Activated CD4-positive, alpha-beta memory T cell treated with anti-CD3 and anti-CD28 coated beads for 36 hours (primary cell): ENCODE results near the gene LRRC47. TPM values are rescaled to one million over a fixed set of nuclear protein-coding genes. Genes with fewer than 3 reads are reported as not detected.

Experiments
- CTCF ChIA-PET: fragments of 350-600 bp; sonication (Branson Sonifier 250); formaldehyde crosslinking; loops from one replicate; lab custom pipeline; 2021; ENCODE audit warnings: antibody characterized with exemption, inconsistent platforms; lab: Charles Lee
- POLR2A ChIA-PET: fragments of 350-600 bp; sonication (Branson Sonifier 250); formaldehyde crosslinking; loops from one replicate; lab custom pipeline; 2021; ENCODE audit warnings: antibody characterized with exemption; lab: Charles Lee
- DNase-seq: peaks from one replicate; pipeline ENCODE4 v3.0.0-alpha.2; 2020
- H3K27ac Mint-ChIP-seq: one replicate; pipeline ENCODE4 v1.8.0; 2021; ENCODE audit warnings: mixed read lengths
- H3K27me3 Mint-ChIP-seq: one replicate; pipeline ENCODE4 v1.8.0; 2021; ENCODE audit warnings: mixed read lengths
- H3K36me3 Mint-ChIP-seq: one replicate; pipeline ENCODE4 v1.8.0; 2021; ENCODE audit warnings: mixed read lengths
- H3K4me1 Mint-ChIP-seq: one replicate; pipeline ENCODE4 v1.8.0; 2021; ENCODE audit warnings: low read depth, mixed read lengths
- H3K4me3 Mint-ChIP-seq: one replicate; pipeline ENCODE4 v1.8.0; 2021; ENCODE audit warnings: mild to moderate bottlenecking, mixed read lengths
- H3K9me3 Mint-ChIP-seq: one replicate; pipeline ENCODE4 v1.8.0; 2021; ENCODE audit warnings: mixed read lengths
- intact Hi-C: fragments of 100-400 bp; cut with micrococcal nuclease; formaldehyde crosslinking; loops from one replicate; pipeline ENCODE4 v1.15.1; 2023
- total RNA-seq, 2 experiments: library from RNA; stranded (reverse); gene quantifications; one replicate each; pipeline ENCODE4 v1.2.3, GENCODE V29; 2021

LRRC47 gene
- total RNA-seq, 2 experiments from 2014 or later, result 26.1 to 29.2 TPM

DNA sequence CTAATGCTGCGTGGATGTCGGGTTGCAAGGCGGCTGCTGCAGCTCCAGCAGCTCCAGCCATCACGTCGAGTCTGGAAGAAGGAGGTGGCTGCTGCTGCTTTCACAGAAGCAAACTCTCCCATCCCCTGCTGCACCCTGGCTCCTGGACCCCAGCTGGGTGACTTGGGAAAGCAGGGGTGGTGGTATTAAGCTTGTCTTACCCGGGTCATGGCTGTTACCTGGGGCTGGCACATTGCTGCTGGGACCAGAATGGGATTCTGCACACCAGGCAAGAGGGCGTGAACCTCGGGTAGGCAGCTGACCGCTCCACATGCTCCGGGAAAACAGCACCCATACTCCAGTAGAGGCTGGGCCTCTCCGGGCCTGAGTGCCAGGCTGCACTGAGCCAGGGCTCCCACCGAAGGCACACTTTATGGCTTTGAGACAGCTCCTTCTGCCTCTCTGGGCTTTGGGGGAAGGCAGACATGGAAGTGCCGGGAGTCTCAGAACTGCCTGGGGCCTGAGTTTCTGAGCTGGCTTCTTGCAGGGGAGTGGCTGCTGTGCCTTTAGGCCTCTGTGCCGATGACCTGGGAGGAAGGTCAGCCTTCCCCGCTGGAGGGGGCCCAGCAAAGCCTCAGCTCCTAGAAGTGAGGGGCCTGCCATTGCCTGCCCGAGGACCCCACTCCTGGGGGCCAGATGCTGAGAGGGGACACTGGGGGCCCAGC, 22.6 kb downstream of the LRRC47 start:
- CTCF ChIA-PET, result interaction anchor here (1.2 to 1.8 kb wide), 2 partner anchors 11 to 28 kb away, joined by 4 to 8 read pairs; no protein-coding TSS in a partner anchor
- Mint-ChIP-seq H3K36me3 (no peaks in the 10 kb centered on the region), H3K27me3 (no peaks in the 10 kb centered on the region), H3K4me3 (no peak overlapping the region), H3K27ac (no peak overlapping the region), H3K9me3 (no peaks in the 10 kb centered on the region), H3K4me1 (peaks cover 5% of the 10 kb centered on the region)
- intact Hi-C loops, result loop anchor here (2.0 kb wide), 2 partner anchors 23 to 127 kb away; partner anchors contain the start of genes C1orf174 and LRRC47
- POLR2A ChIA-PET, result no interaction called here
- DNase-seq, result no peak

DNA sequence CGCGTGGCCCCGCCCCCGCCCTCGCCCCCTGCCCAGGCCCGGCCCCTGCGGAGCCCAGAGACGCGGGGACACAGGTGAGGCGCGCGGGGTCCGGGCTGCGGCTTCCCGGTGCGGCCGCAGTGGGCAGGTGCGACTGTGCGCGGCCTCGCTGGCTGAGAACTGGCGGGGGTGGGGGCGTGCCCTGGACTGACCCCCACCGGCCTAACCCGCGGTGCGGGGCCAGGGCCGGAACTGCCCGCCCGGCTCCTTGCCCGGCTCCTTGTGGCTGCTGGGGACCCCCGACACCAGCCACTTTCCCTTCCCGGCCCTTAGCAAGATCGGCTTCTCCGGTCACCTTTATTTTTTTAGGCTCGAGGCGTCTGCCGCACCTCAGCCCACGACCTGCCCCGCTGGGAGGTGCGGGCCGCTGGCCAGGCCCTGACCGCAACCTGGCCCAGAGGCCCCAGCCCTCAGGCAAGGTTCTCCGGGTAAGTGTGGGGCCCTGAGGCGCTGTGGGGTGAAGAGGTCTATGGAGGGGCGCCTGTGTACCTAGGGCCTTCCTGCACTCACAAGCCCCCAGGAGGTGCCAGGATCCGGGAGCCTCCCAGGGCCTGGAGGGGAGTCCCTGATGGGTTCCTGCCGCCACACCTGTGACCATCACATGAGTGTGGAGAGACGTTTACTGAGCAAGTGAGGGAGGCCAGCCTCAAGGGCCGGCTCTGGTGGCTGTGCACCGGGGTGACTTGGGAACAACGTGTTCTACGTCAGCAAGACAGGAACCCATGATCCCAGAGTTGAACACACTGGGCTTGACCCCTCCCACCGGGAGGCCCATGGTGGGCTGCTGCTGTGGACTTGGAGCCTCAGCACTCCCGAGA, 23.4 kb downstream of the LRRC47 start, which contains the start of gene SMIM1:
Gene SMIM1, plus strand, starts transcription at position 35 of the 857 bp plus-strand sequence. CDS start 2,625 bp downstream, outside the sequence.
- intact Hi-C loops, result loop anchor here (2.0 kb wide), 2 partner anchors 24 to 128 kb away; partner anchors contain the start of genes C1orf174 and LRRC47
- Mint-ChIP-seq H3K27me3 (no peaks in the 10 kb centered on the region), H3K4me3 (peak within 1 kb of the TSS; percentile 57), H3K4me1 (peaks cover 5% of the 10 kb centered on the region), H3K27ac (no peak within 1 kb of the TSS), H3K36me3 (no peaks in the 10 kb centered on the region), H3K9me3 (no peaks in the 10 kb centered on the region)
- POLR2A ChIA-PET, result no interaction called here
- CTCF ChIA-PET, result interaction anchor here (1.2 to 1.8 kb wide), 2 partner anchors 12 to 29 kb away, joined by 4 to 8 read pairs; no protein-coding TSS in a partner anchor
- DNase-seq, result no peak

DNA sequence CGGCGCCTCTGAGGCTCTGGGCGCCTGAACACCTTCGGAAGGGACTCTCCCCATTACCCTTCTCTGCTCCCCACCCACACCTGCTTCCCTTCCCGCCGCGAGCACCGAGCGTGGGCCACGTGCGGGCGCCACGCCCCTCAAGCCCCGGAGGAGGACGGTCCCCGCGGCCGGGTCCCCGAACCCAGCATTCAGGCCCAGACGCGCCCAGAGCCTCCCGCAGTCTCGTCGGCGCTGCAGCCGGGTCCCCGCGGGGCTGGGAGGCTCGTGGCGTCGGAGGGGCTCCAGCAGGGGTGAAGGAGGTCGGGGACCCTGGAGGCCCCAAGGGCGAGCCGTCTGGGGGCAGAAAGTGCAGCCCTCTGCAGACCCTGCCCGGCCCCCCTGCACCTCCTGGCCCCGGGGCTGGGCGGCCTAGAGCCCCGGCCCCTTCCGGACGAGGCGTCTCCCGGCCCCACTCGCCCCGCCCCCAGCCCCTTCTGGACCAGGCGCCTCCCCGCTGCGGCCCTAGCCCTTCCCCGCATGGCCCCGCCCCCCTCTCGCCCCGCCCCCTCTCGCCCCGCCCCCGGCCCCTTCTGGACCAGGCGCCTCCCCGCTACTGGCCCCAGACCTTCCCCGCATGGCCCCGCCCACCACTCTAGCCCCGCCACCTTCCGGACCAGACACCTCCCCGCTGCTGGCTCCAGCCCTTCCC, 24.1 kb downstream of the LRRC47 start:
- DNase-seq, result peak; percentile 94
- Mint-ChIP-seq H3K27ac (no peak overlapping the region), H3K4me1 (peaks cover 5% of the 10 kb centered on the region), H3K9me3 (no peaks in the 10 kb centered on the region), H3K27me3 (peaks cover 4% of the 10 kb centered on the region), H3K36me3 (no peaks in the 10 kb centered on the region), H3K4me3 (peak overlapping the region; percentile 57)
- CTCF ChIA-PET, result interaction anchor here (0.9 to 1.1 kb wide), 2 partner anchors 28 to 48 kb away, joined by 3 read pairs; no protein-coding TSS in a partner anchor
- intact Hi-C loops, result loop anchor here (2.0 kb wide), 2 partner anchors 25 to 129 kb away; partner anchors contain the start of genes C1orf174 and LRRC47
- POLR2A ChIA-PET, result no interaction called here

DNA sequence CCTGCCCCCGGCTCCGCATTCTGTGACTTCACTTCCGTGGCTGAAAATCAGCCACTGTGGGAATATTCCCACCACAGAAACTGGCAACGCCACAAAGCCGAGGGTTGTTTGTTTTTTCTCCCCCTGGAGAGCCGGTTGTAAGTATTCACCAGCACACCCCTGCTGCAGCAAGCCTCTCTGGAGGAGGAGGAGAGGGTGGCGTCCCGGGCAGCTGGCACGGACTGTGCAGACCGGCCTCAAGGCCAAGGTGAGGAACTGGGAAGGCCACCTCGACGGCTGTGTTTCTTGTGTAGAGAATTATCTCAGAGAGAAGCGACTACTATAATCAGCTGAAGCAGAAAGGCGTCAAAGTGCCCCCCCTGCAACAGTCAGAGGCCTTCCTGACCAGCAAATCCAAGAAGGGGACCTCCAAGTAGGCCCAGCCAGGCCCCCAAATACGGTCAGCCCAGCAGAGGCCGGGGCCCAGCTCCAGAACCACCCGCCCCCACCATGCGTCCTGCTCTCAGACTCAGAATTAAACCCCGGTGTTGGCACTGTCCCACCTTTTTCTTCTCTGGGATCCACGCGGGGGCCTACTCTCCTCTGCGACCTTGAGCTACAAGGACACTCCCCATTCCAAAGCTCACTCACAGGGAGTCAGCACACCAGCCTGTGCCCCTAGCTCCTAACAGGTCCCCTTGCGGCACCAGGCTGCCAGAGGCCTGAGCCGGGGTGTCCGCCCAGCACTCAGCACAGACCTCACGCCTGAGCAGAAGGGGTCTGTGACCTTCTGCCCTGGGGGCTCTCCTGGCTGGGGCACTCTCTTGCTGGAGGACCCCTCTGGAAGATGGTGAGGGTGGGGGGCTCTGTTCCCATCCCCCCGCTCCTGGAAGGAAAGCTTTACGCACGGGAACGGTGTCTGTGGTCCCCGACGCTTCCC, 24.9 kb downstream of the LRRC47 start:
- Mint-ChIP-seq H3K27ac (no peak overlapping the region), H3K9me3 (no peaks in the 10 kb centered on the region), H3K4me1 (peaks cover 5% of the 10 kb centered on the region), H3K36me3 (no peaks in the 10 kb centered on the region), H3K4me3 (peak overlapping the region; percentile 57), H3K27me3 (peaks cover 4% of the 10 kb centered on the region)
- intact Hi-C loops, result loop anchor here (2.0 kb wide), 2 partner anchors 25 to 129 kb away; partner anchors contain the start of genes C1orf174 and LRRC47
- ChIA-PET CTCF (interaction anchor here (0.9 to 1.1 kb wide), 2 partner anchors 29 to 47 kb away, joined by 3 read pairs; no protein-coding TSS in a partner anchor), POLR2A (no interaction called here)
- DNase-seq, result no peak

DNA sequence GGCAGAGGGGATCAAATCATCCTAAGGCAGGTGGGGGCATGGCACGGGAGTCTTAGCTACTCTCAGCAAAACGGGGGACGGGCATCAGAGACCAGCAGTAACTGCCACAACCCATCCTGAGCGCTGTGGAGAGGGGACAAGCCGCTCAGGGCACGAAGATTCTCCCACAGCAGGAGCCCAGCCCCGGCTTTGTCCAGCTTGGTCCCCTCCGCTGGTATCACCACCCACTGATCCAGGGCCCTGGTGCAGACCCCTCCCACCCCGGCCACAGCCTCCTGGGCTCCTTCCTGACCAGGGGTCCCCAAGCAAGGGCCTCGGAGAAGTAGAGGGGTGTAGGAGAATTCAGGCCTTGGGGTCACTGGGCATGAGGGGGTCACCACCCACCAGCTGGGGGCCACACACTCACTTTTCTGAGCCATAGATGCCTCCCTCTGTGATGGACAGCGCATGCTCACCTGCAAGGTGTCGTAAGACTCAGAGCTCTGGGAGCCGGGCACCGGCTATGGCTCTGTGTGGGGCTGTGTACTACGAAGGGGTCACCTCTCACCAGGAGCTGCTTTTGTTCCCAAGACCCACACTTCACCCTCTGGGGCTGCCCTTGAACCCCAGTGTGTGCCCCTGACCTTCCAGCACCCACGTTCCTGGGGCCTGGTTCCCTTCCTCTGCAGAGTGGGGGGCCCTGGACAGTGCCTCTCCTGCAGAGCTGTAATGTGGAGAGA, 26.1 kb downstream of the LRRC47 start:
- H3K36me3 Mint-ChIP-seq, result no peaks in the 10 kb centered on the region
- CTCF ChIA-PET, result no interaction called here
- peaks cover 8% of the 10 kb centered on the region for H3K27me3 Mint-ChIP-seq
- no peak overlapping the region for H3K27ac Mint-ChIP-seq
- POLR2A ChIA-PET, result interaction anchor here (1.0 kb wide), 1 partner anchor 49 kb away, joined by 3 read pairs; no protein-coding TSS in a partner anchor
- no peaks in the 10 kb centered on the region for H3K9me3 Mint-ChIP-seq
- intact Hi-C loops, result no loop called here
- DNase-seq, result no peak
- H3K4me3 Mint-ChIP-seq, result no peak overlapping the region
- H3K4me1 Mint-ChIP-seq, result peaks cover 2% of the 10 kb centered on the region

DNA sequence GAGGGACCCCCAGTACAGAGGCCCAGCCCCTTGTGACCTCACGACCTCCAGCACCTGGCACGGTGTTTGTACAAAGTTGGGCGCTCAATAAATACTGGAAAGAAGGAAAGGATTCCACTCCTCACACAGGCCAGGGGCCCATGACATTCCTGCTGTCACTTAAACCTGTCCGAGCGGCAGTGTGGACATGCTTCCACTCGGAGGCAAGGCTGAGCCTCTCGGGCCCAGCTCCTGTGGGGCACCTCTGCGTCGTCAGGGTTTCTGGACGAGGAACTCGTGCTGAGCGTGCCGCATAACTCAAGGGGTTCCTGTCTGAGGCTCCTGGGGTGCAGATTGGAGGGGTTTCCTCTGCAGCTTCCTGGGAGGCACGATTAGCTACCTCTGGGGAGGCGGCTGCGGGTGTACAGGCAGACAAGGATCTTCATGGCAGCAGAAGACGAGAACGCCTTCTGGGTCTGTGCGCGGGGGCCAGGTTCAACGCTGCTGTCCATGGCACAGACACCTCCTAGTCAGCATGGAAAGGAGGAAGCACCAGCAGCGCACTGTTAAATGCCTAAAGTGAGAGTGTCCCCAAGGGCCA, 27.4 kb downstream of the LRRC47 start:
- no peak for DNase-seq
- CTCF ChIA-PET, result interaction anchor here (1.9 kb wide), 1 partner anchor 44 kb away, joined by 5 read pairs; no protein-coding TSS in a partner anchor
- Mint-ChIP-seq H3K27ac (no peak overlapping the region), H3K4me1 (peaks cover 2% of the 10 kb centered on the region), H3K4me3 (no peak overlapping the region), H3K36me3 (no peaks in the 10 kb centered on the region), H3K27me3 (peaks cover 8% of the 10 kb centered on the region), H3K9me3 (no peaks in the 10 kb centered on the region)
- POLR2A ChIA-PET, result no interaction called here
- intact Hi-C loops, result no loop called here

DNA sequence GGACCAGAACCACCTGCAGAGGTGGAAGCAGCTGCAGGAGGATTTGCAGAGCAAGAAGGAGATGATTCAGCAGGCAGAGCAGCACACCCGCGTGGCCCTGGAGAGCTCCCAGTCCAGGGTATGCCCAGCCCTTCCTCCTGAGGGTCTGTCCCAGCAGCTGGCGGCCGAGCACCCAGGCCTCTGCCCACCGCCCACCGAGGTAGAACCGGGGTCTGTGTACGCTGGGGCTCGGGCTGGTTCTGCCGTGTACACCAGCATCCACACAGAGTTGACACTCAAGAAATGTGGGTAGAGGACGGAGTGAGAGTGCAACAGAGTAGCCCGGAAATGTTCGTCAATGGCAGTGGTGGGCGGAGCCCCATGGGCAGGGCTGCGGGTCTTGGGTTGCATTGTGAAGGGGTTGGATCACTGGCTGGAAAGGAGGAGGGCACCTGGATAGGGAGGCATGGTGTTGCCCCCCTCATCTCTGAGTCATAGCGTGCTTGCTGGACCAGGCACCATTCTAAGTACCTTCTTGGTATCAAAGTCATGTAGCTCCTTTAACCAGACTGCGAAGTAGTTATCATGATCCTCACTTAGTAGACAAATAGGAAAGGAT, 28.9 kb downstream of the LRRC47 start:
- peaks cover 2% of the 10 kb centered on the region for H3K4me1 Mint-ChIP-seq
- ChIA-PET POLR2A (no interaction called here), CTCF (interaction anchor here (1.5 to 1.9 kb wide), 2 partner anchors 9 to 43 kb away, joined by 5 to 7 read pairs; no protein-coding TSS in a partner anchor)
- no peak overlapping the region for H3K4me3 Mint-ChIP-seq
- peaks cover 9% of the 10 kb centered on the region for H3K27me3 Mint-ChIP-seq
- intact Hi-C loops, result no loop called here
- no peak overlapping the region for H3K27ac Mint-ChIP-seq
- no peaks in the 10 kb centered on the region for H3K9me3 Mint-ChIP-seq
- no peak for DNase-seq
- H3K36me3 Mint-ChIP-seq, result no peaks in the 10 kb centered on the region

DNA sequence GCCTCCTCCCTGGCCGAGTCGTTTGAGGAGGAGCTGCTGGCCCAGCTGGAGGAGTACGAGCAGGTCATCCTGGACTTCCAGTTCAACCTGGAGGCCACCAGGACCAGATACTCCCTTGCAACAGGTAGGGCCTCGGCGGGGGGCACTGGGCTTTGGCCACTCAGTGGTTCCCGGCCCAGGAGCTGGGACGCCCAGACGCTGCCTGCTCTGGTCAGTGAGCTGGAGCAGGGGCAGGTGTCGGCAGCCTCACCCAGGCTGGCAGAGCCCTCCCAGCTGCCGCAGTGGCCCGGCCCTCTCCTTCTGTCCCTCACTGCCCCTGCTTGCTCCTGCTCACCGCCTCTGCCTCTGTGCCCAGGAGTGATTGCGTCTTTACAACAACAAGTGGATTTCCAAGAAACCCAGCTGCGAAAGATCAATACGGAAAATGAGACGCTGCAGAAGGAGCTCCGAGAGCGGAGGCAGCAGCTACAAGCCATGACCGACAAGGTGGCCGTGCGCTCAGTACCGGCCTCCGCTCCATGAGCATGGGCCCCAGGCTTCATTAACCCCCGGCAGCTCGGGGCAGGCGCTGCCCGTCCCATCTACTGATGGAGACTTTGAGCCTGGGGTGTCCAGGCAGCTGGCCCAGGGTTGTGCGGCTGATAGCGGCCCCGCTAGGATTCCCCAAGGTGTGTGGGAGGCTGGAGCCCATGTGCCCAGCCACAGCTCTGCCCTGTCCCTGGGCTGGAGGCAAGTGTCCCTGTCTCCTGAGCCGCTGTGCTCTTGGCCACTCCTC, 32.8 kb downstream of the LRRC47 start:
- no peaks in the 10 kb centered on the region for H3K4me1 Mint-ChIP-seq
- H3K27me3 Mint-ChIP-seq, result peaks cover 21% of the 10 kb centered on the region
- no peak overlapping the region for H3K4me3 Mint-ChIP-seq
- intact Hi-C loops, result no loop called here
- no peak overlapping the region for H3K27ac Mint-ChIP-seq
- no peak for DNase-seq
- ChIA-PET POLR2A (no interaction called here), CTCF (interaction anchor here (0.6 kb wide), 1 partner anchor 113 kb away, joined by 3 read pairs; the partner anchor contains the start of gene WRAP73)
- no peaks in the 10 kb centered on the region for H3K9me3 Mint-ChIP-seq
- no peaks in the 10 kb centered on the region for H3K36me3 Mint-ChIP-seq

DNA sequence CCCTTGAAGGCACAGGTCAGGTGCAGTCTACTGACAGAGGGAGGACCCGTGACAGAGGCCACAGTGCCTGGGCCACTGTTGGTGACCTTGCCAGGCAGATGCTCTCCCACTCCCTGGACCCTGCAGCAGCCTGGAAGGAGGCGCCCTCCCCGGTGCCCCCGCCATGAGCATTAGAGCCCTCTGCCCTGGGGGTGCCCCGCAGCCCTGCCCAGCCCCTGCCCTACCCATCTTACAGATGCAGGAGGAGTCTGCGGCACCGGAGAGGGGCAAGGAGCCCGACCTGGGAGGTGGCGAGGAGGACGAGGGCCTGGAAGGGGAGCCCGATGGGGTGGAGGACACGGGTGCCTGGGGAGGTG, 33.4 kb downstream of the LRRC47 start:
- Mint-ChIP-seq H3K4me1 (no peaks in the 10 kb centered on the region), H3K27me3 (peaks cover 21% of the 10 kb centered on the region), H3K4me3 (no peak overlapping the region), H3K9me3 (no peaks in the 10 kb centered on the region), H3K36me3 (no peaks in the 10 kb centered on the region), H3K27ac (no peak overlapping the region)
- POLR2A ChIA-PET, result no interaction called here
- CTCF ChIA-PET, result no interaction called here
- no peak for DNase-seq
- intact Hi-C loops, result no loop called here
